ENCODE measurements around the gene EXOC6B.

GRCh38 chr2:72793798-72794440, 31.9 kb downstream of the EXOC6B start:
- TF ChIP-seq YY1 (IDR thresholded peaks at IDR 0.05; ENCODE audit: insufficient read depth, insufficient read length) (no peak), SUZ12 (IDR thresholded peaks at IDR 0.05; ENCODE audit: extremely low read depth, insufficient read depth, insufficient read length) (no peak)

Data from NT2/D1 (cell line).